Activated CD4-positive, alpha-beta T cell treated with anti-CD3 and anti-CD28 coated beads, Interleukin-10, Interleukin-2, amounts not matched to agents 100 ng/mL and 50 ng/mL, durations not matched to agents 16 hours and 8 hours (primary cell): Measurements from ENCODE around the gene TOP1.

Source experiments
- DNase-seq: peaks from one replicate; pipeline ENCODE4 v3.0.0-alpha.2; 2020

TOP1 gene

DNA sequence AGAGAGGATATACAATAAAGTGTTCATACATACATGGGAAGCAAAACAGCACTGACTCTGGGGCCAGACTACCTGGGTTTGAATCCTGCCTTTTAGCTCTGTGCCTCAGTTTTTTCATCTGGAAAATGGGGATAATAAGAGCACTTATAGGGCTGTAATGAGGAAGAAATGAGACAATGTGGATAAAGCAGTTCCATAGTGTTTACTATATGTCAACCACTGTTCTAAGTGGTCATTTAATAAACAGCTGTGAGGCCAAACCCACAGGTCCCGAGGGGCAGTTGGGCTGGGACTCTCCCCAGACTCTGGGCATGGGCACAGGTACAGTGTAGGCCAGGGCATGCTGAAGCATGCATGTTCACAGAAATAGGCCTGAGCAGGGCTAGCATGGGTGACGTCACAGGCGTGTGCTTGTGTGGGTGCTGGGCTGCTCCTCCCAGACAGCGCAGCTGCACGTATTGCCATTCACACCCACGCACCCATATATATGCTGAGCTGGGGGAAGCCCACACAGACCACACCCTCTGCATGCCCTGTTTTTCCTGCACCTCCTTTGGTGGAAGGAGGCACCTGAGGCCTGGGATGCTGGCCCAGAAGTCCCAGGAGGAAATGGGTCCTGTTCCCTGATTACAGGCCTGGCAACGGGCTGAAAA lies 105.2 kb downstream of the TOP1 start:
- DNase-seq: peak; percentile 66

DNA sequence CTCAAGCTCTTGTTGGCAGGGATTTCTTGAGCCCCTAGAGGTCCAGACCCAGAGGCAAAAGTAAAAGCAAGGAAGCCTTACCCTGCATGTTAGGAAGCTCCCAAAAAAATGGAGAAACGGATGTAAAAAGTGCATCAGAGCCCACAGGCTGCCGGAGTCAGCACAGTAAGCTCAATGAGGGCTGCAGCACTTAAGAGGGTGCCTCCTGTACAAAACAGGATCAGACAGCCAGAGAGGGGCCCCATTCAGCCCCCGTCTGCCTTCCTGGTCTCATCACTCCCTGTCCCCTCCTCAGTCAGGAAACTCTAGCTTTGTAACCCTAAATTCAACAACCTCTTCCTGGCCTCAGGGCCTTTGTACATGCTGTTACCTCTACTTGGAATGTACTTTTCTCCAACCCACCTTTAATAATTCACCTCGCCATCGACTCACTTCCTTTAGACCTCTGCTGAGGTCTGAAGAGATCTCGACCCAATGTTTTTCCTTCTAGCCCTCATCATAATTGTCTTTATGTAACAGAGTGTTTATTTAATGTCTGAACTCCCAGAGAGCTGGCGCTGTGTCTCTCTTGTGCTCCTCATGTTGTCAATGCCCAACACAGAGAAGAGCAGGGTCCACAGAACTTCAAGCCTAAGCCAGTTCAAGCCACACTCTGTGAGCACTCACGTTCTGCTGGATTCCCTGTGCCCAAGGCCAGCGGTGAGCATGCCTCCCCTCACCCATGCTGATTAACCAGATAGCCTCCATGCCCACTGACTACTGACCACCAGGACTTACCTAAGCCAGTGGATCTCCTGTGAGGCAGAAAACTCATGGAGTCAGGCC lies 106.0 kb downstream of the TOP1 start:
- DNase-seq: no peak

DNA sequence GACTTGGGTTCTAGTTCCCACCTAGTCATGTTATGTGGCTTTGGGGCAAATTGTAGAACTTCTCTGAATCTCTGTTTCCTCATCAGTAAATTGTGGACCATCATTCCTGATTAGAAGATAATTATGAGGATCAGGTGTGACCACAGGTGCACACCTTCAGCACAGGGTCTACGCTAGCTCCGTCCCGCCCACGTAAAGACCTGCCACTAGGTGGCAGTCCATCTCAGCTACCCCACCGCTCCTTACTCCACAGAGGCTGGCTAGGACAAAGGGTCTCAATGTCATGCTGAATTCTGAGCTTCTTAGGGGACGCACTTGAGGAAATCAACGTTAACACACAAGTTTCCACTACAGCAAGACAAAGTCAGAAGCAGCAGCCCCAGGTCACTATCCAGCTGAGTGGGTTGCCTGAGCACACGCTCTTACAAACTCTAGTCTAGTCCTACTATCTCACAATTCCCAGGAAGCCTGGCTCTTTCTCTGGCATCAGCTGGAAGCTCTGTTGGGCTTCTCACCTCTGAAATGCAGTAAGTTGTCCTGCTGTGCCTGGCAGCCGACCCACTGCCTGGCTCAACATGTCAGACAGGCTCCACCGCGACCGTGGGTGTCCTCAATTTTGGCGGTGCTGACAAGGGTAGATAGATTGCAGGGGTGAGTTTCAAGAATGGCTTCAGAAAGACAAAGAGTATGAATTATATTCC lies 106.7 kb downstream of the TOP1 start:
- peak; percentile 73 for DNase-seq

- DNase-seq: no peak
Observed at GRCh38 chr20:41135888-41136679, 107.5 kb downstream of the TOP1 start.

DNA sequence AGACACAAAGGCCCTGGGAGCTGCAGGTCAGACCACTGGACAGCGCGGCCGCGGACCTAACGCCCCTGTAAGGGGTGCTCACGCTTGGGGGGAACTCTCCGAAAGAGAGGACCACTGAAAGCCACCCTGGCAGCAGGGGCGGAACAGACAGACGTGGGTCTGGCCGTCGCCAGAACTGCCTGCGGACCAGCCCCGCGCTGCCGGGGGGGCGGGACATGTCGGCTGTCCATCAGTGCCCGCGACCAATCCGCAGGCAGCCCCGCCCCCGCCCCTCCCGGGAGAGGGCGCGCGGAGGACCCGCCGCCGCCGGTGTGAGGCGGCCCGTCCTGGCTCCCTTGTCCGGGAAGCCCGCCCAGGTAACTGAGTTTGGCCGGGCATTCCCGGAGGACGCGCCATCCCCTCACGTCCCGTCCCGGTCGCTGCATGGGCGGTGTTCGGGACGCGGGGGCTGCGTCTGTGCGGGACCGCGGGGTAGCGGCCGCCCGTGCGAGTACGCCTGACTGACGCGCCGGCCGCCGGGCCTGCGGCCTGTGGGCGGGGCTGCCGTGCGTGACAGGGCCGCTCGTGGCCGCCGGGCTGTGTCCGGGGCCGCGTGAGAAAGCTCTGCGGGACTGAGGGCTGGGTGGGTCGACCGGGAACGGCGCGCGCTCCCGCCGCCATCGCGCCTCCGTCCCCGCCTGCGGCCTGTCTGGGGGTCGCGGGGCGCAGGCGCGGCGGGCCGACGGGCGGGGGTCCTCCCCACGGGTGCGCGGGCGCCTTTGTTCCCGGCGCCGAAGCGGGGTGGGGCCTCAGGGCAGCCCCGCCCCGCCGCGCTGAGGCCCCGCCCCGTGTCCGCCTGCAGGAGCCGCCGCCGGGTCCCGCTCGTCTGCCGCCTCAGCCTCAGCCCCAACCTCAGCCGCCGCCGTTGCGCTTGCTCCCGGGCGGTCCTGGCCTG lies 108.3 kb downstream of the TOP1 start, which contains the start of gene PLCG1:
PLCG1 (plus strand) TSS at position 864 of the 934 bp plus-strand sequence. CDS start 99 bp downstream, outside the sequence.
- DNase-seq: peak; percentile 90

DNA sequence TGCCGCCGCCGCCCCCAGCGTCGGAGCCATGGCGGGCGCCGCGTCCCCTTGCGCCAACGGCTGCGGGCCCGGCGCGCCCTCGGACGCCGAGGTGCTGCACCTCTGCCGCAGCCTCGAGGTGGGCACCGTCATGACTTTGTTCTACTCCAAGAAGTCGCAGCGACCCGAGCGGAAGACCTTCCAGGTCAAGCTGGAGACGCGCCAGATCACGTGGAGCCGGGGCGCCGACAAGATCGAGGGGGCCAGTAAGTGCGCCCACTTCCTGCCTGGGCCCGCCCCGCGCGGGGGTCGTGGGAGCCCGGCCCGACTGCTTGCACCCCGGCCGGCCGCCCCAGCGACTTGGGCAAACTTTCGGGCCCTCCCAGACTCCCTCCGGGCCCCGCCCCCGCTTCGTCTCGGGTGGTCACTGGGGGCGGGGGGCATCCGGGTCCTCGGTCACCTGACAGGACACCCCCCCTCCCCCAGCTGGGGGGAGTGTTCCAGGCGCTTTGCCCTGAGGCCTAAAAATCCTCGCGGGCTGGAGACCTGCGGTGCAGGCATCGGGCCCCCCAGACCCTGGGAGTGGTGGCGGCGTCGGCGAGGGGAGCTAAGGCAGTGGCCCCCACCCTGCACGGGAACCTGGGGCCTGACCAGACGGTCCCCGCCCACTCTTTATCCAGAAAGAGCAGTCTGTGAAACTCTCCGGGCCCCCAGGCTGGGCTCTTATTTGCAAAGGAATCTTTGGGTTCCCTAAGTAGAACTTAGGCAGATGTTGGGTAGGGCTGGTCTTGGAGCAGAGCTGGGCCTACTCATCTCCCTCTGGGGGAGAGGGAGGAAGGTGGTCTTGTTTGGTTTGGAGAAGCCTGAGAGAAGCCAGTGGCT lies 109.2 kb downstream of the TOP1 start:
- DNase-seq: peak; percentile 67

GRCh38 chr20:41138475-41139226 lies 110.0 kb downstream of the TOP1 start:
- peak; percentile 75 for DNase-seq

- peak; percentile 44 for DNase-seq
Observed at GRCh38 chr20:41139227-41140093, 110.8 kb downstream of the TOP1 start.

GRCh38 chr20:41140226-41141133 lies 111.9 kb downstream of the TOP1 start:
- peak; percentile 44 for DNase-seq

- peak; percentile 26 for DNase-seq
Observed at GRCh38 chr20:41141153-41141815, 112.7 kb downstream of the TOP1 start.

DNA sequence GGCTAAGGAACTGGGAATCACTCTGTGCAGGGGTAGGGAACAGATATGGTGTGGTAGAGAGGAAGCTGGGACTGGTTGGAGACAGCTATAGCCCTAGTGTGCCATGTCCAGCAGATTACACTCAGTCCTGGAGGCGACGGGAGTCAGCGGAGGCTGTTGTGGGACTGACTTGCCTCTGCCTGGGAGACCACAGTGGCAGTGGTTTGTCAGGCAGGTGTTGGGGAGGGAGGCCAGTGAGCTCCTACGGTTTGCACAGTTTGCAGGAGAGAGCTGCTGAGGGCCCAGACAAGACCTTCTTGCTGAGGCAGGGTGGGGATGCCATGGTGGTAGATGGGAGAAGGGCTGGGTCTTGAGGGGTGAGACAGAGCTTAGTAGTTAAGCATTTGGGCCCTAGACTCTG lies 113.6 kb downstream of the TOP1 start:
- DNase-seq: peak; percentile 32

DNA sequence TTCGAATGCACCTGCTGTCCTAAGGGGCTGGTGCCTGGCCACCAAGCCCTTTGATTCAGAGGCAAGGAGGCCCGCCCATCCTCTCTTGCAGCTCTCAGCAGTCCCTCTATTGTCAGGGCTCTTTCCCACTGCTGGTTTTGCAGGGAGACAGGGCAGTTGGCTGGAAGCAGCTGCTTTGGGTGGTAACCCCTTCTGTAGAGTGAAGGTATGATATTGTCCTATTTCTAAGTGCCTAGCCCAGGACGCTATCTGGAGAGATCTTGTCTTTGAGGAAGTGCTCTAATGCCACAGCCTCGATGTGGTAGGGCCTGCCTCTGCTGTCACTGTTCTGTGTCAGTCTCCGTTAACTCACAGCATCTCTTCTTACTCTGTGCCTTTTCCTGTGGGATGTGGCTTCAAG lies 114.3 kb downstream of the TOP1 start:
- DNase-seq: peak; percentile 75

GRCh38 chr20:41143354-41143753 lies 114.7 kb downstream of the TOP1 start:
- no peak for DNase-seq

GRCh38 chr20:41145317-41145716 lies 116.7 kb downstream of the TOP1 start:
- DNase-seq: no peak

DNA sequence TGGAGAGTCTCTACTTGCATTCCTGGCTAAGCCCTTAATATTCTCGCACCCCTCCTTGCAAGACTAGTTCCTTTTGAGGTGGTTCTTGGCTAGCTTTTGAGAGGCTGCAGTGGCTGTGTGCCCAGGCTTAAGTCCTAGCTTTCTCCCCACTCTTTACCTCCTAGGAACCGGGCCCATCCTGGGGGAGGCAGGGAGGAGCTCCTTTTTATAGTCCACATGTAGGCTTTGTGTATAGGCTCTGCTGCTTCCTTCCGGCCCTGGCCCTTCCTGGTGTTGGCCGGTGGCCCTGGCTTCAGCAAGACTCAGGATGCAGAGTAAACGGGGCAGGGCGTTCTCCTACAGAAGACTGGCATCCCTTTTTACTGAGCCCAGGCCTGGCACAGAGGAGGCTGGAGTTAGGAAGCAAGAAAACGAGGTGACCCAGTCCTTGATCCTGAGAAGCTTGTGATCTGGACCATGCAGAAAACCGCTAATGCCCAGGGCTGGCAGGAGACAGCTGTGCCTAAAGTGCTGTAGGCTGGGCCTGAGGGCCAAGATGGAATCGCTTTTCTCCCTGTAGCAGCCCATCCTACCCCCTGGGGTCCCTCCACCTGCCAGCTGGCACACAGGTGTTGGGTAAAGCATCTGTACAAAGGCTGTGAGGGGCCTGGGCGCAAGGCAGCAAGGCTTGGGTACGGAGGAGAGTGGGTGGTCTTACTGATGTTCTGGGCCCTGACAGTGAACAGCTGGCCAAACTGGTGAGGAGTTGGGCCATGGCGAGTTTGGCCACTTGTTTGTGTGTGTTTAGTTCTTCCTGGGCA lies 117.4 kb downstream of the TOP1 start:
- no peak for DNase-seq

DNA sequence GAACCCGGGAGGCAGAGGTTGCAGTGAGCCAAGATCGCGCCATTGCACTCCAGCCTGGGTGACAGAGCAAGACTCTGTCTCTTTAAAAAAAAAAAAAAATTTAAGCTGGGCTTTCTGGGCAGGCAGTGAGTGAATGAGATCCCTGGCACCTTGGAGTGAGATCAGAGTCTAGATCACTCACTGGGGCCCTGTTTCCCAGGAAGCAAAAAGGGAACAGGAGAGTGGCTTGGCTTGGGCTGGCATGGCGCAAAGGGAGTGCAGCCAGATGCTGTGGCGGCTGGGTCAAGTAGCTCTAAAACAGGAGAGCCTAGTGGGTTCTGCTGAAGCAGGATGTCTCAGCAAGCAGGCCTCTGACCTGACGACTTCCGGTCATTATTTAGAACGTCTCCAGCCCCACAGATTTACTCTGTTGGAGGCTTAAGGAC lies 119.2 kb downstream of the TOP1 start:
- DNase-seq: no peak
